ENCODE measurements around the gene FBXW9. TPM values are rescaled to one million over a fixed set of nuclear protein-coding genes. Genes with fewer than 3 reads are reported as not detected.

Gene FBXW9
- 10.3 and 12.2 TPM in 2 replicates for total RNA-seq

DNA sequence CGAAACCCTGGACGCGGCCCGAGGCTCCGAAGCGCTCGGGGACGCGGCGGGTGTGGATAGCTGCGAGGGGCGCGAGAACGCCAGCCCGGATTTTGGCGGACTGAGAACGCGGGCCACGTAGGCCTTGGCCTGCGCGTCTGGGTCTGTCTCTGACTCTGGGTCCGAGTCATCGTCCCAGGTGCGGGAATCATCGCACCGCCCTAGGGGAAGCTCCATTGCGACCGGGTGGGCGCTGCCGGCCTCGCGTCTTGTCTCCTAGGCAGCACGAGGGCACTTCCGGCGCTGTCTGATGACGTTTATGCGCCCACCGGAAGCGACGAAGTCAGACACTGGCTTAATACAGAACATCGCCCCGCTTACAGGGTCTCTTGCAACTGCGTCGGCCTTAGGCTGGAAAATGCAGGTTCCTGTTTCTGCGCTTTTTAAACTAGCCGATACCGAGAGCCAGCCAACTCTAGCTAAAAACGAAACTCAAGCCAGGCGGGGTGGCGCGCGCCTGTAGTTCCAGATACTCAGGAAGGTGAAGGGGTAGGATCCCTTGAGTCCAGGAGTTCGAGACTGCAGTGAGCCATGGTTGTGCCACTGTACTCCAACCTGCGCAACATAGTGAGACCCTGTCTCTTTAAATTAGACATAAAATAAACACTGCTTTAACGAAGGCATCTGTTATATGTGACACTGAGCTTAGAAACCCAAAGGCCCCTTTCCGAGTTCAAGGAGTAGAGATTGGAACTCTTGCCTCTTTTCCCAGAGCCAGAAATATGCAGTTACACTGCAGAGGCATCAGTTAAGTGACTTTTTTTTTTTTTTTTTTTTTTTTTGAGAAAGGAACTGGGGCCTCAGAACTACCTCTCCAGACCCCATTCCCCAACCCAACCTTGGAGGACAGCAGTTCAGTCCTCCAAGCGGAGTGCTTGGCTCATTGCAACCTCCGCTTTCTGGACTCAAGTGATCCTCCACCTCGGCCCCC is at the start of gene FBXW9:
TSS of gene FBXW9 (minus strand) at position 266 of the 970 bp plus-strand sequence. CDS start at position 216, 50 bp downstream.

DNA sequence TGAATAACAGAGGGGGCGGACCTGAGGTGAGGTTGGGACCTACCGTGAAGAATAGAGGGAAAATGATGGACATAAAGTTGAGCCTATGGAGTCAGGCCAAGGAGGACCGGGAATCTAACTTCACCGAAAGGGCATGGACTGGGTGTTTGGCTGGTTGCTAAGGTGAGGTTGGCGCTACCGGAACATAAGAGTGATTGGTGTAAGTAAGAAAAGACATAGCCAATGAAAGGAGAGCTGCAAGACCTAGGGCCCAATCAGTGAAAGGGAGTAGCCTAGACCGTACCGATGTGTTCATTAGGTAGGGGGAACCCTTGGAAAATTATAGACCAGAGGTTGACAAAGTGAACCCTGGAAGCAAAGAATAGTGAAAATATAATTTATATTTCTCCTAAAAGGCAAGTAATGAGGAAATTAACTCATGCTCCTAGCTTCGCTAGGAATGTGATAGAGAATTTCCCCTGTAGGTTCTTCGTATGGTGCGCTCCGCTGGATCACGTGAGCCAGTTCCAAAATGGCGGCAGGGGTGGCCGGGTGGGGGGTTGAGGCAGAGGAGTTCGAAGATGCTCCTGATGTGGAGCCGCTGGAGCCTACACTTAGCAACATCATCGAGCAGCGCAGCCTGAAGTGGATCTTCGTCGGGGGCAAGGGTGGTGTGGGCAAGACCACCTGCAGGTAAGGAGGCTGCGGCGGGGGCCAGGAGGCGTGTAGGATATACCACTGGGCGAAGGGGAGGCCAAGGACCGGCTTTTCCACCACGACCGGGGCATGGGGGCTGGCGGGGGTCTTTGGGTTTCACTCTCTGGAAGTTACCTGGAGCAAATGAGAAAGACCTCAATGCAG is 40.8 kb upstream of the FBXW9 start, which contains the start of gene GET3:
TSS of gene GET3 (plus strand) at position 503 of the 840 bp plus-strand sequence. CDS start at position 512, 9 bp downstream.

DNA sequence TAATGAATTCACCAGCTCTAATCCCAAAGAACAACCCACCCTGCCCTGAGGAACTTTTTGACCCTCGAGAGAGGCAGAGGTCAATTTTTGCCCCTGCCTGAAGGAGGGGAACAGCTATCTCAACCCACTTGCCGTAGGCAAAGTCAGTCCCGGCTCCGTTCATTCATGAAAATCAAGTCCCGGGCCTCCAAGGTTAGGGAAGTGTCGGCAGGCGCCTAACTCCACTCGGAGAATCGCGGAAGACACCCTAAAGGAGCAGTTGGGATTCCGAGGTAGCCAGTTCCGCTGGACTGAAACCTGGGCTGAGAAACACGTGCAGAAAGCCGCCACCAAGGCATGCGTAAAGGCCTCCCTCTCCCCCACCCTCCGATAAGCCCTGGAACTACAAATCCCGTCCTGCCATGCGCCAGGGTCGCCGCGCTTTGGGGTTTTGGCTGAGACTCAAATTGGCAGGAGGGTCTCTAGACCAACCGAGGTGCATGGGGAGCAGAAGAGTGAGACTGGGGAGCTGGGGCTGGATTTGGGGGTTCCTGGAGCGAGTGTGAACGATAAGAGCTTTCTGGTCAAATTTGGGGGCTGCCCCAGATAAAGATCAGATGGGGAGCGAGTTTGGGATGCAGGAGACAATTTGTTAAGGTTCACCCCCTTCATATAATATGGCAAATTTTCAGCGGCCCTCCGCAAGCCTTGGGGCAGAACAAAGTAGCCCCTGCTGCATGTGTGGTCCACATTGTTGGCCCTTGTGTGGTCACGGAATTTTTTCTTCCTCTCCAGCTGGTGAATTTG is 27.4 kb upstream of the FBXW9 start, which contains the start of gene TNPO2:
TSS of gene TNPO2 (minus strand) at position 292 of the 786 bp plus-strand sequence. CDS start 2,955 bp downstream, outside the sequence.

DNA sequence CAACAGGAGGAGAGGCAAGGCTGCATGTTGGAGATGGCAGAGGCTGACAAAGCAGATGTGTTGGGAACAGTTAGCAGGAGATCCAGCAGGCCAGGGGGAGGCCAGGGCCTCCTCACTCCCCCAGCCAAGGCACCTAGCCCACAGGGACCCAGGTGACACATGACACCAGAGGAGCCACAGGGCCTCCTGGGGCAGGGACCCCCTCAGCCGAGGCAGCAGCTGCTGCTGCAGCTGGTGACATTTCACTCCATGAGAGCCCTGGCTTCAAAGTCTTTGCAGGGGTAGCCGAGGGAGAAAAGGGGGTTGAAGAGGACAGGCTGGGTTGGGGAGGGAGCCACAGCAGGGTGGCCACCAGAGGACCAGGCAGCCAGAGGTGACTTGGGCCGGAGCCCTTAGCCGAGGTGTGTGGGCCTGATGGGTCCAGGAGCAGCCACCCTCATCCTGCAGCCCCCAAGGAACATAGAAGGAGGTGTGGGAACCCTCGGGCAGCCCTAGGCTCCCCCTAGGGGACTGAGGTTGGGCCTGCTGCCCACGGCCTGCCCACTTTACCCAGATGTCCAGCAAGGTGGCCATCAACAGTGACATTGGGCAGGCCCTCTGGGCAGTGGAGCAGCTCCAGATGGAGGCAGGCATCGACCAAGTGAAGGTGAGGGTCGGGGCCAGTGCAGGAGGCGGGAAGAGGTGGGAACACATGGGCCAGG is 8.8 kb downstream of the FBXW9 start, which contains the start of gene GNG14:
TSS of gene GNG14 (plus strand) at position 503 of the 701 bp plus-strand sequence. CDS start at position 554, 51 bp downstream.

DNA sequence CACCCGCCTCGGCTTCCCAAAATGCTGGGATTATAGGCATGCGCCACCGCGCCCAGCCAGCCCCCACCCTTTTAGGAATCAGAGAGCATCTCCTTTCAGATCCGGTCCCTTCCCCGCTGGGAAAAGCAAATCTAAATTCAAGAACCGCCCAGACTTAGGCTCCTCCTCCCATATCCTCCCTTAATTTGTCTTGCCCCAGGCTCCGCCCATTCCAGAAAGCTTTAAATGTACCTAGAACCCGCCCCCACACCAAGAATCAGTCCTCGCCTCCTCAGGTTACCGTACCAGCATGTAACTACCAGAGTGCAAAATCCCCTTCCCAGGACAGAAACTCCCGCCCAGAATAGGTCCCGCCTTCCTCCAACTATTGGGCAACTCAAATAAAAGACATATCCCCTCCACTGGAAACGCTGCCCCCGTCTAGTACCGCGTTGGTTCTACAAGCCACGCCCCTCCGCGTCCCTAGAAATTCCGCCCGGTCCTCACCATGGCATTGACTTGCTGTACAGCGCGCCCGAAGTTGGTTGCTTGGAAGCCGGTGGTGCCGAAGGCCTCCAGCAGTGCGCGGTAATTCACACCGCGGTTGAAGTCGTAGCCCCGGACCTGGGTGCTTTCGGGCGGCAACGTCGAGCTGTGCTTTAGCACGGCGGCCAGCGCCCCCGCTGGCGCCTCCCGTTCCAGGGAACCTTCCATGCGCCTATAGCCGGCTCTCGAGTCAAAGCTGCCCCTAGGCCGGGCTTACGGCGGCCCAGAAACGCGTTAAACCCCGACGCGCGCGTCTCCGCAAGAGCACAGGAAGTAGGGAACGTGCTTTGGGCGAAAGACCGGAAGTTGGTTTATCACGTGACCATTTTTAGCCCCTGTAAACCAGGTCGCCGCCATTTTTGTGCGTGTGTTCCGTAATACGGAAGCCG is 15.1 kb downstream of the FBXW9 start, which contains the start of gene DHPS:
TSS of gene DHPS (minus strand) at position 807 of the 914 bp plus-strand sequence. CDS start at position 693, 114 bp downstream.

DNA sequence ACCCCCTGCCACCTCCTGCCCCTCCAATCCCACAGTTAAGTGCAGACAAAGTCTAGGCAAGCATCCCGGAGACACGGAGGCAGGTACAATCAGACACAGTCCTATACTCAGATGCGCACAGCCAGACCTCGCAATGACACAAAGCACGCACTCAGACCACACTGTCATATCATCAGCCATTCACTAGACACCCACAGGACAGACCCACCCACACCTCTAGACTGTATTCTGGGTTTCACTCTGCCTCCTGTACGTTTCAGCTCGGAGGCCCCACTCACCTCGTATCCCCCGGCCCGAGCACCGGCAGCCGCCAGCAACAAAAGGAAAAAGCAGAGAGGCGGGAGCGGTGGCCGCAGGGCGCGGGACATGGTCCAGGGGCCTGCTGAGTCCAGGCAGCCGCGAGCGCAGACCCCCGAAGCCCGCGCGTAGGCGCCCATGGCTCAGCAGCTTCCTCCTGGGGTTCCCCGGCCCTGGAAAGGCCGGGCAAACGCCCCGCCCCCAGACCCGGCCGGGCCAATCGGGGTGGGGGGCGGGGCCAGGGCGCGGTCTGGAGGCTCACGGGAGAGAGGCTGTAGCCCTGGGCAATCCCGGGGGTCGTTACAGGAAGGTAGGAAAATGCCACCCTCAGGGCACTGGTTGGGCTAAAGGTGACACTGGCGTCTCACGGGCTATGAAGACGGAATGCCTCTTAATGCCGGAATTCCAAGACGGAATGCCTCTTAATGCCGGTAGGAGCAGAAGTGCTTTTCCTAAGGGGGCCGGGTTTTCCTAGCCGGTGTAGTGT is 30.0 kb downstream of the FBXW9 start, which contains the start of the genes MAN2B1 and WDR83:
TSS of gene MAN2B1 (minus strand) at position 478 of the 784 bp plus-strand sequence. CDS start at position 437, 41 bp downstream.
TSS of gene WDR83 (plus strand) at position 543 of the 784 bp plus-strand sequence. CDS start 2,984 bp downstream, outside the sequence.

Small RNA genes within 50 kb of the gene (small RNA-seq; reads per million reads assigned to genes)
- gene SNORD41 (ENCODE audit: low replicate concordance), result 33.0 reads per million, percentile 97 among the genes with 10 or more reads in this experiment

Other genes with a start within 250 kb of the FBXW9 start
- 0.66 and 1.9 TPM in 2 replicates for gene ZNF709, start 211.8 kb downstream of the FBXW9 start, total RNA-seq
- 3.9 and 5.3 TPM in 2 replicates for gene ZNF564, start 145.1 kb downstream of the FBXW9 start, total RNA-seq
- gene ZNF490, start 85.8 kb downstream of the FBXW9 start, total RNA-seq, result 8.5 and 9.6 TPM in 2 replicates
- gene ZNF791, start 85.7 kb downstream of the FBXW9 start, total RNA-seq, result 13.6 and 15.2 TPM in 2 replicates
- gene MAN2B1, start 29.9 kb downstream of the FBXW9 start, total RNA-seq, result 40.5 and 48.8 TPM in 2 replicates
- 5.5 and 6.0 TPM in 2 replicates for gene WDR83, start 29.8 kb downstream of the FBXW9 start, total RNA-seq
- gene DHPS, start 14.8 kb downstream of the FBXW9 start, total RNA-seq, result 62.4 and 78.0 TPM in 2 replicates
- gene GNG14, start 8.6 kb downstream of the FBXW9 start, total RNA-seq, result not detected in 2 replicates
- 45.1 and 73.3 TPM in 2 replicates for gene TNPO2, start 27.3 kb upstream of the FBXW9 start, total RNA-seq
- gene TRIR, start 38.1 kb upstream of the FBXW9 start, total RNA-seq, result 142 and 218 TPM in 2 replicates
- gene GET3, start 40.9 kb upstream of the FBXW9 start, total RNA-seq, result 88.0 and 105 TPM in 2 replicates
- gene BEST2, start 55.2 kb upstream of the FBXW9 start, total RNA-seq, result not detected in 2 replicates
- 13.3 and 14.2 TPM in 2 replicates for gene HOOK2, start 78.9 kb upstream of the FBXW9 start, total RNA-seq
- 187 and 191 TPM in 2 replicates for gene JUNB, start 94.9 kb upstream of the FBXW9 start, total RNA-seq
- gene PRDX2, start 105.2 kb upstream of the FBXW9 start, total RNA-seq, result 188 and 197 TPM in 2 replicates
- gene THSD8, start 105.4 kb upstream of the FBXW9 start, total RNA-seq, result not detected in 2 replicates
- 4.4 and 45.4 TPM in 2 replicates for gene RNASEH2A, start 110.0 kb upstream of the FBXW9 start, total RNA-seq
- not detected in 2 replicates for gene RTBDN, start 137.9 kb upstream of the FBXW9 start, total RNA-seq
- gene MAST1, start 141.9 kb upstream of the FBXW9 start, total RNA-seq, result not detected in 2 replicates
- gene DNASE2, start 184.8 kb upstream of the FBXW9 start, total RNA-seq, result 11.5 and 37.2 TPM in 2 replicates
- not detected in 2 replicates for gene KLF1, start 190.6 kb upstream of the FBXW9 start, total RNA-seq
- gene GCDH, start 194.5 kb upstream of the FBXW9 start, total RNA-seq, result 32.4 and 35.7 TPM in 2 replicates
- 0.22 TPM in 1 of 2 replicates, not detected in the other for gene SYCE2, start 222.7 kb upstream of the FBXW9 start, total RNA-seq
- 98.8 and 109 TPM in 2 replicates for gene FARSA, start 237.1 kb upstream of the FBXW9 start, total RNA-seq
- gene CALR, start 242.0 kb upstream of the FBXW9 start, total RNA-seq, result 1,645 and 6,576 TPM in 2 replicates
- 93.7 and 179 TPM in 2 replicates for gene RAD23A, start 249.2 kb upstream of the FBXW9 start, total RNA-seq

Data from placental pericyte (primary cell).